ENCODE measurements around the gene DGKI.

DNA sequence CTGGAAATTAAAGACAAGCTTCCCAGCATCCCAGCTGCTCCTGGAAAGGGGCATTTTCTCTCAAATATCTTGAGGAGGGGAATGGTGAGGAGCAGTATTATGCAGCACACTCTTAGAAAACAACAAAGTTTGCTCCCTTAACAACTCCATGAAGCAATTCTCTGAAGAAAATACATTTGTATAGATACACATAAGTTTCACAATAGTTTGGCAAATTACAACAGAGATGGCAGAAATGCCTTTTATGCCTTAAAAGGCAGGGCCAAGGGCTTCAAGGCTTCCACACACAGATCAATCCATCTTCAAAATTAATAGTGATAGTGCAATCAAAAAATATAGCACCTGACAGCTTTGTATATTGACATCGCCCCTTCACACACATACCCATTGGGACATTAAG is 12.2 kb downstream of the DGKI start:
- TF ChIP-seq POLR2AphosphoS5 (IDR thresholded peaks at IDR 0.05; ENCODE audit: low read depth, low read length) (no peak), SIN3A (IDR thresholded peaks at IDR 0.05; ENCODE audit: borderline replicate concordance, insufficient read depth, low read depth, low read length) (no peak), TCF7L2 (IDR thresholded peaks at IDR 0.05; ENCODE audit: low read depth, low read length) (no peak)
- TF ChIP-seq, protein P1, sequence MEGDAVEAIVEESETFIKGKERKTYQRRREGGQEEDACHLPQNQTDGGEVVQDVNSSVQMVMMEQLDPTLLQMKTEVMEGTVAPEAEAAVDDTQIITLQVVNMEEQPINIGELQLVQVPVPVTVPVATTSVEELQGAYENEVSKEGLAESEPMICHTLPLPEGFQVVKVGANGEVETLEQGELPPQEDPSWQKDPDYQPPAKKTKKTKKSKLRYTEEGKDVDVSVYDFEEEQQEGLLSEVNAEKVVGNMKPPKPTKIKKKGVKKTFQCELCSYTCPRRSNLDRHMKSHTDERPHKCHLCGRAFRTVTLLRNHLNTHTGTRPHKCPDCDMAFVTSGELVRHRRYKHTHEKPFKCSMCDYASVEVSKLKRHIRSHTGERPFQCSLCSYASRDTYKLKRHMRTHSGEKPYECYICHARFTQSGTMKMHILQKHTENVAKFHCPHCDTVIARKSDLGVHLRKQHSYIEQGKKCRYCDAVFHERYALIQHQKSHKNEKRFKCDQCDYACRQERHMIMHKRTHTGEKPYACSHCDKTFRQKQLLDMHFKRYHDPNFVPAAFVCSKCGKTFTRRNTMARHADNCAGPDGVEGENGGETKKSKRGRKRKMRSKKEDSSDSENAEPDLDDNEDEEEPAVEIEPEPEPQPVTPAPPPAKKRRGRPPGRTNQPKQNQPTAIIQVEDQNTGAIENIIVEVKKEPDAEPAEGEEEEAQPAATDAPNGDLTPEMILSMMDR (IDR thresholded peaks at IDR 0.05) = no peak
- TF ChIP-seq, protein P2, sequence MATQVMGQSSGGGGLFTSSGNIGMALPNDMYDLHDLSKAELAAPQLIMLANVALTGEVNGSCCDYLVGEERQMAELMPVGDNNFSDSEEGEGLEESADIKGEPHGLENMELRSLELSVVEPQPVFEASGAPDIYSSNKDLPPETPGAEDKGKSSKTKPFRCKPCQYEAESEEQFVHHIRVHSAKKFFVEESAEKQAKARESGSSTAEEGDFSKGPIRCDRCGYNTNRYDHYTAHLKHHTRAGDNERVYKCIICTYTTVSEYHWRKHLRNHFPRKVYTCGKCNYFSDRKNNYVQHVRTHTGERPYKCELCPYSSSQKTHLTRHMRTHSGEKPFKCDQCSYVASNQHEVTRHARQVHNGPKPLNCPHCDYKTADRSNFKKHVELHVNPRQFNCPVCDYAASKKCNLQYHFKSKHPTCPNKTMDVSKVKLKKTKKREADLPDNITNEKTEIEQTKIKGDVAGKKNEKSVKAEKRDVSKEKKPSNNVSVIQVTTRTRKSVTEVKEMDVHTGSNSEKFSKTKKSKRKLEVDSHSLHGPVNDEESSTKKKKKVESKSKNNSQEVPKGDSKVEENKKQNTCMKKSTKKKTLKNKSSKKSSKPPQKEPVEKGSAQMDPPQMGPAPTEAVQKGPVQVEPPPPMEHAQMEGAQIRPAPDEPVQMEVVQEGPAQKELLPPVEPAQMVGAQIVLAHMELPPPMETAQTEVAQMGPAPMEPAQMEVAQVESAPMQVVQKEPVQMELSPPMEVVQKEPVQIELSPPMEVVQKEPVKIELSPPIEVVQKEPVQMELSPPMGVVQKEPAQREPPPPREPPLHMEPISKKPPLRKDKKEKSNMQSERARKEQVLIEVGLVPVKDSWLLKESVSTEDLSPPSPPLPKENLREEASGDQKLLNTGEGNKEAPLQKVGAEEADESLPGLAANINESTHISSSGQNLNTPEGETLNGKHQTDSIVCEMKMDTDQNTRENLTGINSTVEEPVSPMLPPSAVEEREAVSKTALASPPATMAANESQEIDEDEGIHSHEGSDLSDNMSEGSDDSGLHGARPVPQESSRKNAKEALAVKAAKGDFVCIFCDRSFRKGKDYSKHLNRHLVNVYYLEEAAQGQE (IDR thresholded peaks at IDR 0.05; ENCODE audit: insufficient read depth in 1 of 2, low read depth in 2 of 2, low read length in 1 of 2) = no peak
